ENCODE results near the gene GLRA3.

DNA sequence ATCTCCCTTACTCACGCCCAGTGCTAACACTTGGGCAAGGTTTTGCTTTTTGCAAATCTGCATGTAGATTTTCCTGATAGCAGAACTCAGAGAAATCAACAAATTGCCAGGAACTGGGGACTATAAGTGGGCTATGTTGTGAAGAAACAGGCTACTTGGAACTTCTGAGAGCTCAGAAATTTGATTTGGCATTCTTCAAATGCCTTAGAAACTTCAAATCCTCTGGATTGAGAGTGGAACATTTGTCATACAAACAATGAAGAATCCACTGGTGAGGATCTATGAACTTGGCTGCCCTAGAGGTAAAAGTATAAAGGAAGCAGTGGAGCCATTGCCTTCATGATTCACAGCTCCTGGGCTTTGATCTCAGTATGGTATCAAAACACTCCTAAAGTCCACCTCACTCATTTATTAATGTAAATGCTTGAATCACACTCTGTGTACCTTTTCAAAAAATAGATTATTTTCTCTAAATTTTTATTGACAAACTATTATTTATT lies 126.0 kb downstream of the GLRA3 start:
- TF ChIP-seq, protein P1, sequence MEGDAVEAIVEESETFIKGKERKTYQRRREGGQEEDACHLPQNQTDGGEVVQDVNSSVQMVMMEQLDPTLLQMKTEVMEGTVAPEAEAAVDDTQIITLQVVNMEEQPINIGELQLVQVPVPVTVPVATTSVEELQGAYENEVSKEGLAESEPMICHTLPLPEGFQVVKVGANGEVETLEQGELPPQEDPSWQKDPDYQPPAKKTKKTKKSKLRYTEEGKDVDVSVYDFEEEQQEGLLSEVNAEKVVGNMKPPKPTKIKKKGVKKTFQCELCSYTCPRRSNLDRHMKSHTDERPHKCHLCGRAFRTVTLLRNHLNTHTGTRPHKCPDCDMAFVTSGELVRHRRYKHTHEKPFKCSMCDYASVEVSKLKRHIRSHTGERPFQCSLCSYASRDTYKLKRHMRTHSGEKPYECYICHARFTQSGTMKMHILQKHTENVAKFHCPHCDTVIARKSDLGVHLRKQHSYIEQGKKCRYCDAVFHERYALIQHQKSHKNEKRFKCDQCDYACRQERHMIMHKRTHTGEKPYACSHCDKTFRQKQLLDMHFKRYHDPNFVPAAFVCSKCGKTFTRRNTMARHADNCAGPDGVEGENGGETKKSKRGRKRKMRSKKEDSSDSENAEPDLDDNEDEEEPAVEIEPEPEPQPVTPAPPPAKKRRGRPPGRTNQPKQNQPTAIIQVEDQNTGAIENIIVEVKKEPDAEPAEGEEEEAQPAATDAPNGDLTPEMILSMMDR (IDR thresholded peaks at IDR 0.05; ENCODE audit: poor library complexity, severe bottlenecking), result no peak
- TF ChIP-seq TAF1 (IDR thresholded peaks at IDR 0.05; ENCODE audit: low read depth), result no peak
- TF ChIP-seq POLR2AphosphoS5 (IDR thresholded peaks at IDR 0.05), result no peak
- no peak for TF ChIP-seq EP300 (conservative IDR thresholded peaks at IDR 0.05; ENCODE audit: poor library complexity, severe bottlenecking)
- no peak for TF ChIP-seq MXI1 (conservative IDR thresholded peaks at IDR 0.05; ENCODE audit: poor library complexity, severe bottlenecking)
